Neuronal stem cell (in vitro differentiated cells): ENCODE results near the gene TUBA3D.
"Not testable (repeated sequence)": the region's sequence is repeated elsewhere in the genome, so short reads cannot be mapped to it uniquely, and the experiment has no call there.

Experiments used
- DNase-seq: peaks from one replicate; pipeline ENCODE4 v3.0.0-alpha.2; 2013; ENCODE audit warnings: low spot score
- H2AFZ ChIP-seq: one replicate; pipeline ENCODE4 v1.6.1; 2013; ENCODE audit warnings: mild to moderate bottlenecking, low read length, inconsistent platforms
- H2AK5ac ChIP-seq: 2 replicates; pipeline ENCODE4 v1.6.1; 2013; ENCODE audit warnings: low read depth, mild to moderate bottlenecking, inconsistent platforms, low read length, moderate library complexity, mixed read lengths
- H2BK120ac ChIP-seq: 2 replicates; pipeline ENCODE4 v1.6.1; 2013; ENCODE audit warnings: low read depth, mild to moderate bottlenecking, inconsistent platforms, low read length, moderate library complexity, mixed read lengths
- H2BK12ac ChIP-seq: one replicate; pipeline ENCODE4 v1.6.1; 2013; ENCODE audit warnings: low read length, inconsistent platforms
- H2BK15ac ChIP-seq: 2 replicates; pipeline ENCODE4 v1.6.1; 2013; ENCODE audit warnings: mild to moderate bottlenecking, low read length, inconsistent platforms, mixed read lengths
- H2BK5ac ChIP-seq: one replicate; pipeline ENCODE4 v1.6.1; 2013; ENCODE audit warnings: inconsistent platforms, mild to moderate bottlenecking, low read length, moderate library complexity
- H3K14ac ChIP-seq: one replicate; pipeline ENCODE4 v1.6.1; 2013; ENCODE audit warnings: low read length, inconsistent platforms
- H3K18ac ChIP-seq: 2 replicates; pipeline ENCODE4 v1.6.1; 2013; ENCODE audit warnings: low read length, inconsistent platforms
- H3K23ac ChIP-seq: 2 replicates; pipeline ENCODE4 v1.6.1; 2013; ENCODE audit warnings: low read depth, mild to moderate bottlenecking, mixed read lengths, low read length, inconsistent platforms; ENCODE audit not compliant: poor library complexity
- H3K27ac ChIP-seq: replicated peaks from 3 replicates; pipeline ENCODE4 v1.5.1; 2013; ENCODE audit warnings: low read length, inconsistent platforms
- H3K27me3 ChIP-seq, 3 experiments: 2 replicates each; pipeline ENCODE4 v1.6.1; 2013; ENCODE audit warnings: low read length in 3 of 3, mild to moderate bottlenecking in 2 of 3, inconsistent platforms in 1 of 3, low read depth in 1 of 3, mixed read lengths in 1 of 3, moderate library complexity in 1 of 3; ENCODE audit not compliant: control insufficient read depth in 3 of 3, insufficient read depth in 3 of 3
- H3K36me3 ChIP-seq, 2 donors: replicated peaks in 1 of 2; 2 replicates each; pipeline ENCODE4 v1.6.1; 2013; ENCODE audit warnings: low read length in 2 of 2; ENCODE audit not compliant: control insufficient read depth in 2 of 2, insufficient read depth in 2 of 2
- H3K4ac ChIP-seq: 2 replicates; pipeline ENCODE4 v1.6.1; 2013; ENCODE audit warnings: inconsistent platforms, mild to moderate bottlenecking, low read length, moderate library complexity
- H3K4me1 ChIP-seq, 2 donors: 1 replicate in 1 of 2; 2 replicates in 1 of 2; pipeline ENCODE4 v1.6.1; 2013; ENCODE audit warnings: low read length in 2 of 2, low read depth in 1 of 2; ENCODE audit not compliant: control insufficient read depth in 2 of 2, insufficient read depth in 1 of 2
- H3K4me2 ChIP-seq: one replicate; pipeline ENCODE4 v1.6.1; 2013; ENCODE audit warnings: mild to moderate bottlenecking, low read length, inconsistent platforms; ENCODE audit not compliant: insufficient read depth, poor library complexity, severe bottlenecking
- H3K4me3 ChIP-seq, 2 donors: 2 replicates each; pipeline ENCODE4 v1.5.1; 2013; ENCODE audit warnings: low read length in 2 of 2, mild to moderate bottlenecking in 2 of 2, inconsistent platforms in 1 of 2, moderate library complexity in 1 of 2
- H3K79me1 ChIP-seq: one replicate; pipeline ENCODE4 v1.6.1; 2013; ENCODE audit warnings: low read depth, mild to moderate bottlenecking, inconsistent platforms, low read length, moderate library complexity
- H3K9ac ChIP-seq: one replicate; pipeline ENCODE4 v1.6.1; 2013; ENCODE audit warnings: mild to moderate bottlenecking, low read depth, low read length, inconsistent platforms; ENCODE audit not compliant: poor library complexity
- H3K9me3 ChIP-seq, 2 donors: replicated peaks in 1 of 2; 2 replicates each; pipeline versions ENCODE3 to v1.6.1; 2013; ENCODE audit warnings: low read length in 2 of 2, mild to moderate bottlenecking in 2 of 2, inconsistent platforms in 1 of 2, low read depth in 1 of 2, mixed read lengths in 1 of 2, moderate library complexity in 1 of 2; ENCODE audit not compliant: control insufficient read depth in 2 of 2, insufficient read depth in 1 of 2
- H4K8ac ChIP-seq: one replicate; pipeline ENCODE4 v1.6.1; 2013; ENCODE audit warnings: low read depth, mild to moderate bottlenecking, inconsistent platforms, low read length, moderate library complexity
- H4K91ac ChIP-seq: one replicate; pipeline ENCODE4 v1.6.1; 2013; ENCODE audit warnings: low read length, low read depth, mild to moderate bottlenecking, inconsistent platforms; ENCODE audit not compliant: poor library complexity
- WGBS, 2 donors: extraction: QIAGEN DNeasy Blood & Tissue Kit; methylation state at CpG; one replicate each; pipeline ENCODE4 v1.1.7; 2013; ENCODE audit warnings: missing lambda C conversion rate in 2 of 2, mixed read lengths in 1 of 2; ENCODE audit not compliant: insufficient read length in 2 of 2, insufficient replicate concordance in 1 of 2; ENCODE audit errors: extremely low coverage in 2 of 2; 5-methylcytosine and 5-hydroxymethylcytosine counted together

The TUBA3D gene

DNA sequence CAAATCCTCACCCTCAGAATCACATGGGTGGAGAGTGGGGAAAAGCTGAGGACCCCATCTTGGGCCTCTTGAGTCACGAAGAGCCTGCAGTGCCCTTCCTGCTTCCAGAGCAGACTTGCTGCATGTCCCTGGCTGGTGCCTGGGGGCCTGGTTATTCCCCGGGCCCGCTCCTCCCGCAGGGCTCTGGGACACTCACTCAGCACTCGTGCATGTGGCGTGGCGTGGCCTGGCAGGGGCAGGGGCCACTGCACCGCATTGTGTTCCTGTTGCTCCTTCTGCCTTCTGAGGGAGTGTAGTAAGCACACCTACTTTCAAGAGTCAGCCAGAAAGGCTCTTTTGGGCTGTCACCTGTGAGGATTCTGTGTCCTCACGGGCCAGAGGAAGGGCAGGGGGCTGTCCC, 33.7 kb downstream of the TUBA3D start:
- no CpG with 5 or more reads among the region's 9 CpGs for WGBS, 2 donors
- H2BK5ac ChIP-seq = no peak overlapping the region
- H3K79me1 ChIP-seq = peaks cover 6% of the 10 kb centered on the region
- no peak overlapping the region for H3K23ac ChIP-seq
- H3K18ac ChIP-seq = no peak overlapping the region
- no peak overlapping the region for H3K9ac ChIP-seq
- no peak for DNase-seq
- H2BK120ac ChIP-seq = no peak overlapping the region
- H3K4me2 ChIP-seq = no peak overlapping the region
- H4K91ac ChIP-seq = no peak overlapping the region
- H2BK15ac ChIP-seq = no peak overlapping the region
- no peaks in the 10 kb centered on the region for H3K9me3 ChIP-seq
- H2BK12ac ChIP-seq = no peak overlapping the region
- no peak overlapping the region for H2AK5ac ChIP-seq
- H3K4ac ChIP-seq = no peak overlapping the region
- no peak overlapping the region for H3K4me3 ChIP-seq
- H3K14ac ChIP-seq = no peak overlapping the region
- H4K8ac ChIP-seq = no peak overlapping the region
- H3K27me3 ChIP-seq = no peaks in the 10 kb centered on the region
- H3K36me3 ChIP-seq = peaks cover 24 to 70% of the 10 kb centered on the region in 2 donors
- no peak overlapping the region for H3K27ac ChIP-seq
- H2AFZ ChIP-seq = no peak overlapping the region
- no peaks in the 10 kb centered on the region for H3K4me1 ChIP-seq

DNA sequence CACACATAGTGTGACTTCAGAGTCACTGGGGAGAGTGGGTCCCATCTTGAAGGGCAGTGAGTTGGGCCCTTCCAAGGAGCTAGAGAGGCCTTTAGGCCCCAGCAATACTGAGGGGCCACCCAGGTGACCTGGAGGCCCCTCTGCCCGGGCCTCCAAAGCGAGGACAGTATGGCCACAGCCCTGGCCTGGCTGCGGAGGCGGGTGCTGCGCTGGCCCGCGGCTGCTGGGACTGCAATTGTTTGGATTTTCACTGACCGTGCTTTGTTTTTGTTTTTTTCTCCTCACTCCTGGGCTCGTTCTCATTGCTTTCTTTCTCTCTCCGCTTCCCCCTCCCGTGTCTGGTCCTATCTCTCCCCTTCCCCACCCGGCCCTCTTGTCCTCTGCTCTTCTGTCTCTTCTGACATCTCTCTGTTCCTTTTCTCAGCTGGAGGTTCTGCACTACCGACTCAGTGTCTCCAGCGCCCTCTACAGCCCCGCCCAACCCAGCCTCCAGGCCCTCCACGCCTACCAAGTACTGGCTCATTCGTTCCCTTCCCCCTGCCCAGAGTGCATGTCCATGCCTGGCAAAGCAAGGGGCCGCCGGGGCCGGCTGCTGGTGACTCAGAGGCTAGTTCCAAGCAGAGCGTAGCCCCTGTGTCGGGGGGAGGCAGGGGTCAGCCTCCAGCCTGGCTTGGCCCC, 35.5 kb downstream of the TUBA3D start:
- H3K4me1 ChIP-seq, H3K4me2 ChIP-seq, H3K18ac ChIP-seq, H4K8ac ChIP-seq, H3K4me3 ChIP-seq, H2AFZ ChIP-seq, H4K91ac ChIP-seq, H2BK120ac ChIP-seq, H3K79me1 ChIP-seq, H3K4ac ChIP-seq, H2AK5ac ChIP-seq, H3K27ac ChIP-seq, H3K27me3 ChIP-seq, H3K23ac ChIP-seq, H3K9ac ChIP-seq, DNase-seq, H2BK15ac ChIP-seq, H2BK12ac ChIP-seq, H3K9me3 ChIP-seq, H3K14ac ChIP-seq, H2BK5ac ChIP-seq: not testable (repeated sequence)
- H3K36me3 ChIP-seq = peaks cover 18 to 59% of the 10 kb centered on the region in 2 donors
- WGBS, 2 donors = no CpG with 5 or more reads among the region's 22 CpGs

DNA sequence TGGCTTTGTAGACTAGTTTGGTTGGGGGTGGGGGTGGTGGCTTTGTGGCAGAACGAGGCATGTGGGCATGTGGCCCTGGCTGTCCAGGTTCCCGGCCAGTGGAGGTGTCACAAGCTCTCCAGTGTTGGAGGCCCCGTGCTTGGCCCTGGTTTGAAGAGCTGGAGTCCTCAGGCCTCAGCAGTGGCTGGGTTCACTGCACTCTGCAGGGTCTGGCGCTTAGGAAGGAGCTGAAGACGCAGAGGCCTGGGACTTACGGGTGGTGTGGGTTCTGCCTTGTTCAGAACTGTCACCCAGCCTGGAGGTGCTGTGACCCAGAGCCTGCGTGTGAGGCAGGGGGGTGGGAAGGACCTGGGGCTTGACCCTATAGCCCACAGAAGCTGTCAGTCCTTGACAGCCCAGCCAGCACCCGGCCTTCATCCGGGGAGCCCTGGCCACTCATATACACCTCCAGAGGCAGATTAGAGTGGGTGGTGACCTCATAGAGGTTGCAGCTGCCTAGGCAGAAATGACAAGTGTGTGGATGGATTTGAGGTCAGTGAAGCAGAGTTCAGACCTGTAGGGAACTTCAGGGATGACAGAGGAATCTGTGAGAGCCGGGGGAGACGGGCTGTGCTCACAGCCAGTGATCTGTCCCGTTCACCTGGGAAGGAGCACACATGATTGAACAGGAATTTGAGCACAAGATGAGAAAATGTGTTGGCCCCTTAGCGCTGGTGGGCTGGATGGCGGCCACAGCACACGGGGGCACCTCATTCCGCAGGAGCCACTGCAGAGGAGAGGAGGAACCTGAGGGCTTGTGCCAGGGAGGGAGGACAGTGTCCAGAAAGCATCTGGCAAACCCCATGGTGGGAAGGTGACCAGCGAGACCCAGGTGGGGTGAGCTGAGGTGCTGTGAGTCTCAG, 36.3 kb downstream of the TUBA3D start:
- not testable (repeated sequence) for H3K18ac ChIP-seq, H3K4me1 ChIP-seq, H3K27ac ChIP-seq, H3K9me3 ChIP-seq, H2BK12ac ChIP-seq, H3K14ac ChIP-seq, H3K23ac ChIP-seq, H2AK5ac ChIP-seq, H2AFZ ChIP-seq, H3K4ac ChIP-seq, H2BK15ac ChIP-seq, H2BK5ac ChIP-seq, H2BK120ac ChIP-seq, H3K79me1 ChIP-seq, H3K27me3 ChIP-seq, H4K91ac ChIP-seq, H4K8ac ChIP-seq, H3K9ac ChIP-seq, H3K4me2 ChIP-seq, DNase-seq, H3K4me3 ChIP-seq
- no CpG with 5 or more reads among the region's 17 CpGs for WGBS, 2 donors
- H3K36me3 ChIP-seq = peaks cover 15 to 54% of the 10 kb centered on the region in 2 donors

DNA sequence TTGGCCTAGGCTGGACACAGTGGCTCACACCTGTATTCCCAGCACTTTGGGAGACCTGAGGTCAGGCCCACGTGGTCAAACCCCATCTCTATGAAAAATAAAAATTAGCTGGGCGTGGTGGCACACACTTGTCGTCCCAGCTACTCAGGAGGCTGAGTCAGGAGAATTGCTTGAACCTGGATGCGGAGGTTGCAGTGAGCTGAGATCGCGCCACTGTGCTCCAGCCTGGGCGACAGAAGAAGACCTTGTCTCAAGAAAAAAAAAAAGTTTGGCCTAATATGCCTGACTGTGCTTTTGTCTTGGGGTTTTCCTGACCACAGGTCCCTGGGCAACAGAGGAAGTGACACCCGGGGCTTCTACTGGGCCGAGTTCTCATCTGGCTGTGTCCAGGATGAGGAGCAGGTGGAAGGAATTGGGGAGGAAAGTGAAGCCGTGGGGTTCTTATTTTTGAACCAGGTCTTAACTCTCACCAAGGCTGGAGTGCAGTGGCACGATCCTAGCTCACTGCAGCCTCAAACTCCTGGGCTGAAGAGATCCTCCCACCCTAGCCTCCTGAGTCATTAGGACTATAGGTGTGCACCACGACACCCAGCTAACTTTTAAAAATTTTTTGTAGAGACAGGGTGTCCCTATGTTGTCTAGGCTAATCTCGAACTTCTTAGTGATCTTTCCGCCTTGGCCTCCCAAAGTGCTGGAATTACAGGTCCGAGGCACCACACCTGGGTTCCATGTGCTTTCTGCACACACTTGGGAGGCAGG, 38.7 kb downstream of the TUBA3D start:
- H4K91ac ChIP-seq, H3K4me3 ChIP-seq, H3K14ac ChIP-seq, H2AK5ac ChIP-seq, H3K9me3 ChIP-seq, H2BK120ac ChIP-seq, H2BK12ac ChIP-seq, H3K27me3 ChIP-seq, H2BK15ac ChIP-seq, H3K79me1 ChIP-seq, H3K27ac ChIP-seq, H3K23ac ChIP-seq, H3K4me2 ChIP-seq, H3K4me1 ChIP-seq, H4K8ac ChIP-seq, DNase-seq, H3K9ac ChIP-seq, H2BK5ac ChIP-seq, H3K18ac ChIP-seq, H2AFZ ChIP-seq, H3K4ac ChIP-seq: not testable (repeated sequence)
- no CpG with 5 or more reads among the region's 15 CpGs for WGBS, 2 donors
- H3K36me3 ChIP-seq = peaks cover 9 to 42% of the 10 kb centered on the region in 2 donors
